Vagina (tissue), 2 donors: ENCODE measurements around the gene PPP1R14B. TPM values are rescaled to one million over a fixed set of nuclear protein-coding genes. Genes with fewer than 3 reads are reported as not detected.

Experiments used
- DNase-seq, 2 donors: peaks; one replicate each; pipeline ENCODE4 v3.0.0-alpha.2; 2017; ENCODE audit errors: extremely low spot score in 2 of 2
- H3K27ac ChIP-seq: fragments of 200-600 bp; sonication (generic); one replicate; pipeline ENCODE4 v1.5.1; 2019
- H3K27me3 ChIP-seq: fragments of 200-600 bp; sonication (generic); one replicate; pipeline ENCODE4 v1.5.1; 2019
- H3K36me3 ChIP-seq, 2 donors: fragments of 200-600 bp; sonication (generic); one replicate each; pipeline ENCODE4 v1.5.1; 2017 to 2019
- H3K4me1 ChIP-seq: fragments of 200-600 bp; sonication (generic); one replicate; pipeline ENCODE4 v1.5.1; 2019
- H3K4me3 ChIP-seq, 2 donors: fragments of 200-600 bp; sonication (generic); 1 replicate in 1 of 2; 2 replicates in 1 of 2; pipeline ENCODE4 v1.5.1; 2016 to 2019
- H3K9me3 ChIP-seq: fragments of 200-600 bp; sonication (generic); one replicate; pipeline ENCODE4 v1.5.1; 2019
- CTCF ChIP-seq, 3 experiments: fragments of 450-650 bp in 2 of 3; fragments of 200-600 bp in 1 of 3; sonication (generic) in 1 of 3; IDR thresholded peaks; one replicate each; pipeline ENCODE4 v1.5.1; 2017 to 2019; ENCODE audit warnings: antibody characterized with exemption in 3 of 3, mild to moderate bottlenecking in 2 of 3, moderate library complexity in 2 of 3
- POLR2A ChIP-seq, 2 donors: fragments of 450-650 bp; IDR thresholded peaks; one replicate each; pipeline ENCODE4 v1.6.1; 2017; ENCODE audit warnings: antibody characterized with exemption in 2 of 2, mild to moderate bottlenecking in 2 of 2, moderate library complexity in 2 of 2
- POLR2AphosphoS5 ChIP-seq, 2 donors: sonication (generic); formaldehyde crosslinking; IDR thresholded peaks; one replicate each; pipeline ENCODE4 v1.9.0; 2017; ENCODE audit warnings: antibody characterized with exemption in 2 of 2, mild to moderate bottlenecking in 2 of 2, low read depth in 1 of 2; ENCODE audit not compliant: insufficient read depth in 1 of 2
- intact Hi-C: fragments of 100-400 bp; cut with DNase I; formaldehyde crosslinking; loops from one replicate; pipeline ENCODE4 v1.15.1; 2023
- total RNA-seq: library from RNA; depleted of rRNA; stranded (reverse); fragments of >200 nt; gene quantifications from one replicate; pipeline ENCODE4 v1.2.3, GENCODE V29; 2016

PPP1R14B gene
- total RNA-seq, 1 donor from 2014 or later, result 85.2 TPM

- Histone ChIP-seq H3K4me3 (no peak overlapping the region), H3K27me3 (no peaks in the 10 kb centered on the region), H3K4me1 (peaks cover 13% of the 10 kb centered on the region), H3K27ac (no peak overlapping the region), H3K36me3 (peaks cover 0 to 67% of the 10 kb centered on the region in 2 donors), H3K9me3 (no peaks in the 10 kb centered on the region)
- DNase-seq, result no peak
- intact Hi-C loops, result no loop called here
- no peak for TF ChIP-seq POLR2AphosphoS5 (IDR thresholded peaks at IDR 0.05; ENCODE audit: insufficient read depth in 1 of 2, low read depth in 1 of 2)
Observed at GRCh38 chr11:64263021-64263946, 16.5 kb upstream of the PPP1R14B start.

GRCh38 chr11:64262271-64263002 lies 15.7 kb upstream of the PPP1R14B start:
- Histone ChIP-seq H3K27ac (no peak overlapping the region), H3K4me1 (peaks cover 4% of the 10 kb centered on the region), H3K9me3 (no peaks in the 10 kb centered on the region), H3K27me3 (no peaks in the 10 kb centered on the region), H3K4me3 (no peak overlapping the region), H3K36me3 (peaks cover 0 to 68% of the 10 kb centered on the region in 2 donors)
- TF ChIP-seq CTCF (IDR thresholded peaks at IDR 0.05), result no peak
- no peak for TF ChIP-seq POLR2A (IDR thresholded peaks at IDR 0.05)
- no peak for TF ChIP-seq POLR2AphosphoS5 (IDR thresholded peaks at IDR 0.05; ENCODE audit: insufficient read depth in 1 of 2, low read depth in 1 of 2)
- intact Hi-C loops, result no loop called here
- DNase-seq, result no peak

GRCh38 chr11:64261556-64262080 lies 14.9 kb upstream of the PPP1R14B start:
- no peak overlapping the region for H3K27ac ChIP-seq
- DNase-seq, result no peak
- peaks cover 0 to 67% of the 10 kb centered on the region in 2 donors for H3K36me3 ChIP-seq
- no peak for TF ChIP-seq POLR2AphosphoS5 (IDR thresholded peaks at IDR 0.05; ENCODE audit: insufficient read depth in 1 of 2, low read depth in 1 of 2)
- no peak for TF ChIP-seq POLR2A (IDR thresholded peaks at IDR 0.05)
- no peaks in the 10 kb centered on the region for H3K9me3 ChIP-seq
- intact Hi-C loops, result no loop called here
- no peaks in the 10 kb centered on the region for H3K4me1 ChIP-seq
- no peak overlapping the region for H3K4me3 ChIP-seq
- no peaks in the 10 kb centered on the region for H3K27me3 ChIP-seq

GRCh38 chr11:64260147-64260708 lies 13.5 kb upstream of the PPP1R14B start:
- H3K27ac ChIP-seq, result no peak overlapping the region
- no peak overlapping the region for H3K4me3 ChIP-seq
- TF ChIP-seq CTCF (IDR thresholded peaks at IDR 0.05), result no peak
- no peak for TF ChIP-seq POLR2A (IDR thresholded peaks at IDR 0.05)
- TF ChIP-seq POLR2AphosphoS5 (IDR thresholded peaks at IDR 0.05; ENCODE audit: insufficient read depth in 1 of 2, low read depth in 1 of 2), result no peak
- H3K4me1 ChIP-seq, result no peaks in the 10 kb centered on the region
- H3K9me3 ChIP-seq, result no peaks in the 10 kb centered on the region
- no peak for DNase-seq
- intact Hi-C loops, result no loop called here
- H3K36me3 ChIP-seq, result peaks cover 0 to 61% of the 10 kb centered on the region in 2 donors
- H3K27me3 ChIP-seq, result no peaks in the 10 kb centered on the region

- DNase-seq, result no peak
- no peak for TF ChIP-seq POLR2A (IDR thresholded peaks at IDR 0.05)
- no peak for TF ChIP-seq CTCF (IDR thresholded peaks at IDR 0.05)
- no peak for TF ChIP-seq POLR2AphosphoS5 (IDR thresholded peaks at IDR 0.05; ENCODE audit: insufficient read depth in 1 of 2, low read depth in 1 of 2)
- Histone ChIP-seq H3K27me3 (no peaks in the 10 kb centered on the region), H3K36me3 (peaks cover 0 to 64% of the 10 kb centered on the region in 2 donors), H3K4me1 (no peaks in the 10 kb centered on the region), H3K27ac (no peak overlapping the region), H3K9me3 (no peaks in the 10 kb centered on the region), H3K4me3 (no peak overlapping the region)
- intact Hi-C loops, result no loop called here
Observed at GRCh38 chr11:64259533-64260067, 12.9 kb upstream of the PPP1R14B start.
